Uterus (tissue), 4 donors: ENCODE results near the gene RAD51B. TPM values are rescaled to one million over a fixed set of nuclear protein-coding genes. Genes with fewer than 3 reads are reported as not detected.
"Not testable (repeated sequence)": the region's sequence is repeated elsewhere in the genome, so short reads cannot be mapped to it uniquely, and the experiment has no call there.

Experiments used
- DNase-seq, 2 donors: peaks; one replicate each; pipeline ENCODE4 v3.0.0-alpha.2; 2019 to 2020
- H3K27ac ChIP-seq, 2 donors: fragments of 200-600 bp; sonication (generic); 1 replicate in 1 of 2; 2 replicates in 1 of 2; pipeline ENCODE4 v1.5.1; 2016 to 2018
- H3K27me3 ChIP-seq, 2 donors: fragments of 200-600 bp; sonication (generic); one replicate each; pipeline ENCODE4 v1.5.1; 2018 to 2019; ENCODE audit warnings: control low read depth in 1 of 2
- H3K36me3 ChIP-seq, 2 donors: fragments of 200-600 bp; sonication (generic); one replicate each; pipeline ENCODE4 v1.5.1; 2019; ENCODE audit warnings: control low read depth in 1 of 2
- H3K4me1 ChIP-seq, 2 donors: fragments of 200-600 bp; sonication (generic); one replicate each; pipeline ENCODE4 v1.5.1; 2018 to 2019; ENCODE audit warnings: control low read depth in 1 of 2
- H3K4me3 ChIP-seq, 2 donors: fragments of 200-600 bp; sonication (generic); 1 replicate in 1 of 2; 2 replicates in 1 of 2; pipeline ENCODE4 v1.5.1; 2018 to 2019; ENCODE audit warnings: mild to moderate bottlenecking in 1 of 2
- H3K9me3 ChIP-seq, 2 donors: fragments of 200-600 bp; sonication (generic); one replicate each; pipeline ENCODE4 v1.5.1; 2019; ENCODE audit warnings: control low read depth in 1 of 2
- CTCF ChIP-seq, 4 experiments: fragments of 200-600 bp in 2 of 4; fragments of 450-650 bp in 2 of 4; sonication (generic) in 2 of 4; IDR thresholded peaks; one replicate each; pipeline ENCODE4 v1.5.1; 2016 to 2019; ENCODE audit warnings: antibody characterized with exemption in 4 of 4, mild to moderate bottlenecking in 2 of 4, moderate library complexity in 1 of 4
- POLR2A ChIP-seq, 2 donors: fragments of 450-650 bp; IDR thresholded peaks; one replicate each; pipeline ENCODE4 v1.6.1; 2016; ENCODE audit warnings: antibody characterized with exemption in 2 of 2, mild to moderate bottlenecking in 1 of 2, moderate library complexity in 1 of 2
- intact Hi-C: fragments of 100-400 bp; cut with DNase I; formaldehyde crosslinking; loops from one replicate; pipeline ENCODE4 v1.15.1; 2023; ENCODE audit warnings: low total_unique reads
- total RNA-seq, 4 donors: library from RNA; depleted of rRNA in 3 of 4; stranded (reverse); fragments of >200 nt in 3 of 4; gene quantifications; one replicate each; pipeline versions ENCODE4 v1.1.0 to v1.2.4, GENCODE V29; 2014 to 2023
- donor health status: DM: yes; HTN: yes; CAD: no.

Gene RAD51B
- total RNA-seq, 4 donors from 2014 or later, result 29.5 to 100.0 (median 70.3) TPM

GRCh38 chr14:68255693-68256178, 436.2 kb downstream of the RAD51B start:
- peak overlapping the region; percentile 90 to 94 for H3K27ac ChIP-seq
- intact Hi-C loops, result no loop called here

GRCh38 chr14:68257969-68258368, 438.4 kb downstream of the RAD51B start:
- Histone ChIP-seq H3K27me3 (no peaks in the 10 kb centered on the region), H3K27ac (peak overlapping the region in 1 of 2 donors; percentile 19), H3K4me3 (no peak overlapping the region), H3K36me3 (no peaks in the 10 kb centered on the region), H3K9me3 (no peaks in the 10 kb centered on the region), H3K4me1 (peaks cover 0 to 10% of the 10 kb centered on the region in 2 donors)
- DNase-seq, result no peak
- TF ChIP-seq POLR2A (IDR thresholded peaks at IDR 0.05) (no peak), CTCF (IDR thresholded peaks at IDR 0.05) (no peak)
- intact Hi-C loops, result no loop called here

More at GRCh38 chr14:68255693-68256178, 436.2 kb downstream of the RAD51B start:
- H3K4me3 ChIP-seq, result no peak overlapping the region
- TF ChIP-seq CTCF (IDR thresholded peaks at IDR 0.05) (no peak), POLR2A (IDR thresholded peaks at IDR 0.05) (no peak)
- H3K36me3 ChIP-seq, result no peaks in the 10 kb centered on the region
- peaks cover 10 to 12% of the 10 kb centered on the region in 2 donors for H3K4me1 ChIP-seq
- H3K27me3 ChIP-seq, result no peaks in the 10 kb centered on the region
- DNase-seq, result no peak
- H3K9me3 ChIP-seq, result no peaks in the 10 kb centered on the region

GRCh38 chr14:68258995-68259394, 439.4 kb downstream of the RAD51B start:
- DNase-seq, intact Hi-C loops, H3K4me3 ChIP-seq, H3K36me3 ChIP-seq, H3K27me3 ChIP-seq, H3K4me1 ChIP-seq, H3K9me3 ChIP-seq: not testable (repeated sequence)
- H3K27ac ChIP-seq, result peak overlapping the region in 1 of 2 donors; percentile 25

- H3K9me3 ChIP-seq, result no peaks in the 10 kb centered on the region
- no peak overlapping the region for H3K4me3 ChIP-seq
- intact Hi-C loops, result no loop called here
- H3K27ac ChIP-seq, result peak overlapping the region; percentile 41 to 46
- H3K36me3 ChIP-seq, result no peaks in the 10 kb centered on the region
- no peaks in the 10 kb centered on the region for H3K27me3 ChIP-seq
- peaks cover 0 to 5% of the 10 kb centered on the region in 2 donors for H3K4me1 ChIP-seq
- DNase-seq, result no peak
- TF ChIP-seq CTCF (IDR thresholded peaks at IDR 0.05) (no peak), POLR2A (IDR thresholded peaks at IDR 0.05) (no peak)
These were observed 440.5 kb downstream of the RAD51B start for GRCh38 chr14:68260121-68260520.

- no peaks in the 10 kb centered on the region for H3K27me3 ChIP-seq
- H3K27ac ChIP-seq, result peak overlapping the region; percentile 41 to 46
- DNase-seq, result no peak
- no peak for TF ChIP-seq CTCF (IDR thresholded peaks at IDR 0.05)
- no peak for TF ChIP-seq POLR2A (IDR thresholded peaks at IDR 0.05)
- H3K9me3 ChIP-seq, result no peaks in the 10 kb centered on the region
- H3K4me1 ChIP-seq, result no peaks in the 10 kb centered on the region
- H3K36me3 ChIP-seq, result no peaks in the 10 kb centered on the region
- intact Hi-C loops, result no loop called here
- H3K4me3 ChIP-seq, result no peak overlapping the region
These were observed 441.7 kb downstream of the RAD51B start for GRCh38 chr14:68261092-68261842.
